A549 (cell line): ENCODE results near the gene TACR3. TPM values are rescaled to one million over a fixed set of nuclear protein-coding genes. Genes with fewer than 3 reads are reported as not detected.
"Not testable (repeated sequence)": the region's sequence is repeated elsewhere in the genome, so short reads cannot be mapped to it uniquely, and the experiment has no call there.

Source experiments
- ATAC-seq, 2 experiments: fragments of 200-7000 bp in 1 of 2; fragments of >200 bp in 1 of 2; cut with Nextera tagmentation in 1 of 2; cut with Tn5 transposase in 1 of 2; 3 replicates each; pipeline versions ENCODE4 v1.8.0 to v1.9.1; 2018 to 2020; ENCODE audit warnings: mild to moderate bottlenecking in 1 of 2, moderate library complexity in 1 of 2
- CTCF ChIA-PET: fragments of 300-600 bp; sonication (Branson Sonifier 250); formaldehyde crosslinking; extraction: SDS; loops from one replicate; lab custom pipeline; 2021; ENCODE audit warnings: antibody characterized with exemption, inconsistent platforms; lab: Yijun Ruan, JAX
- POLR2A ChIA-PET: fragments of 350-600 bp; formaldehyde crosslinking; extraction: SDS; loops from one replicate; lab custom pipeline; 2021; ENCODE audit warnings: antibody characterized with exemption, inconsistent platforms; lab: Yijun Ruan, JAX
- DNase-seq, 2 experiments: peaks; one replicate each; pipeline versions ENCODE4 v3.0.0 to v3.0.0-alpha.2; 2011 to 2016; ENCODE audit warnings: low read depth in 1 of 2, low spot score in 1 of 2
- FAIRE-seq: peaks from 2 replicates; lab custom pipeline; 2011; peaks lifted over from hg19 to GRCh38; lab: Jason Lieb, UNC
- H3K27ac ChIP-seq, 2 experiments: fragments of >200 bp; sonication (Bioruptor Twin); formaldehyde crosslinking; 3 replicates each; pipeline ENCODE4 v1.5.1; 2016 to 2017
- H3K4me1 ChIP-seq: fragments of >200 bp; sonication (Bioruptor Twin); formaldehyde crosslinking; 3 replicates; pipeline ENCODE4 v1.6.1; 2016
- H3K4me2 ChIP-seq: fragments of >200 bp; sonication (Bioruptor Twin); formaldehyde crosslinking; 3 replicates; pipeline ENCODE4 v1.6.1; 2016
- H3K4me3 ChIP-seq: fragments of >200 bp; sonication (Bioruptor Twin); formaldehyde crosslinking; 3 replicates; pipeline ENCODE4 v1.5.1; 2016
- H3K9me3 ChIP-seq: fragments of >200 bp; sonication (Bioruptor Twin); formaldehyde crosslinking; 3 replicates; pipeline ENCODE4 v1.6.1; 2016
- BCL3 ChIP-seq: fragments of >200 bp; sonication (Bioruptor Twin); formaldehyde crosslinking; IDR thresholded peaks from 3 replicates; pipeline ENCODE4 v1.6.1; 2016
- EHF ChIP-seq: fragments of 250-450 bp; sonication (Bioruptor Pico); IDR thresholded peaks from 2 replicates; pipeline ENCODE4 v1.5.0; 2020; ENCODE audit warnings: mild to moderate bottlenecking
- EHMT2 ChIP-seq: fragments of 200-600 bp; sonication (generic); IDR thresholded peaks from 2 replicates; pipeline ENCODE4 v1.6.1; 2016; ENCODE audit warnings: antibody characterized with exemption, low read depth, mild to moderate bottlenecking, moderate library complexity
- ELK1 ChIP-seq: fragments of 150-350 bp; IDR thresholded peaks from 2 replicates; pipeline ENCODE4 v1.6.1; 2014; ENCODE audit warnings: low read depth, mild to moderate bottlenecking, low read length
- ESRRA ChIP-seq: fragments of 150-350 bp; IDR thresholded peaks from 2 replicates; pipeline ENCODE4 v1.6.1; 2014; ENCODE audit warnings: mild to moderate bottlenecking, low read length, borderline replicate concordance
- FOSB ChIP-seq: fragments of 250-450 bp; sonication (Bioruptor Pico); IDR thresholded peaks from 2 replicates; pipeline ENCODE4 v1.5.0; 2020; ENCODE audit warnings: mild to moderate bottlenecking, moderate library complexity
- FOXS1 ChIP-seq: fragments of 250-450 bp; sonication (Bioruptor Pico); IDR thresholded peaks from 2 replicates; pipeline ENCODE4 v1.5.0; 2020; ENCODE audit warnings: mild to moderate bottlenecking, moderate library complexity
- GATA3 ChIP-seq: IDR thresholded peaks from 2 replicates; pipeline ENCODE4 v1.6.1; 2012; ENCODE audit warnings: borderline replicate concordance
- HDAC2 ChIP-seq: fragments of 200-600 bp; sonication (generic); IDR thresholded peaks from 2 replicates; pipeline ENCODE4 v1.6.1; 2016
- HEYL ChIP-seq: fragments of 250-450 bp; sonication (Bioruptor Pico); IDR thresholded peaks from 2 replicates; pipeline ENCODE4 v1.8.0; 2021; ENCODE audit warnings: mild to moderate bottlenecking, moderate library complexity
- HOXA7 ChIP-seq: fragments of 250-450 bp; sonication (Bioruptor Pico); IDR thresholded peaks from 2 replicates; pipeline ENCODE4 v1.5.0; 2020; ENCODE audit warnings: mild to moderate bottlenecking, moderate library complexity
- HOXB13 ChIP-seq: fragments of 250-450 bp; sonication (Bioruptor Pico); IDR thresholded peaks from 2 replicates; pipeline ENCODE4 v1.5.0; 2020; ENCODE audit warnings: low read depth, mild to moderate bottlenecking, moderate library complexity
- HOXB5 ChIP-seq: fragments of 250-450 bp; sonication (Bioruptor Pico); IDR thresholded peaks from 2 replicates; pipeline ENCODE4 v1.5.0; 2020; ENCODE audit warnings: mild to moderate bottlenecking, moderate library complexity
- JUN ChIP-seq, 2 experiments: fragments of >200 bp; sonication (Bioruptor Twin); formaldehyde crosslinking; IDR thresholded peaks; 2 replicates in 1 of 2; 3 replicates in 1 of 2; pipeline ENCODE4 v1.6.1; 2016 to 2017
- JUNB ChIP-seq: fragments of >200 bp; sonication (Bioruptor Twin); formaldehyde crosslinking; IDR thresholded peaks from 2 replicates; pipeline ENCODE4 v1.6.1; 2016
- KDM5A ChIP-seq: fragments of 200-600 bp; sonication (generic); IDR thresholded peaks from 2 replicates; pipeline ENCODE4 v1.6.1; 2016; ENCODE audit warnings: antibody characterized with exemption, mild to moderate bottlenecking
- MAZ ChIP-seq: fragments of 150-350 bp; IDR thresholded peaks from 2 replicates; pipeline ENCODE4 v1.6.1; 2014; ENCODE audit warnings: antibody characterized with exemption, low read depth, low read length, borderline replicate concordance
- POLR2A ChIP-seq: IDR thresholded peaks from 2 replicates; pipeline ENCODE4 v1.6.1; 2012; ENCODE audit warnings: mild to moderate bottlenecking, low read length
- POLR2AphosphoS2 ChIP-seq: conservative IDR thresholded peaks from 2 replicates; pipeline ENCODE4 v1.6.1; 2012; ENCODE audit warnings: low read length, improper control_type of control experiment, inconsistent platforms
- RCOR1 ChIP-seq: fragments of 150-350 bp; IDR thresholded peaks from 2 replicates; pipeline ENCODE4 v1.6.1; 2014; ENCODE audit warnings: antibody characterized with exemption, low read length, low read depth
- TP53 ChIP-seq: fragments of 250-450 bp; sonication (Bioruptor Pico); IDR thresholded peaks from 2 replicates; pipeline ENCODE4 v1.5.0; 2021; ENCODE audit warnings: mild to moderate bottlenecking, moderate library complexity
- ZFP36 ChIP-seq: fragments of 450-650 bp; IDR thresholded peaks from 2 replicates; pipeline ENCODE4 v1.6.1; 2014; ENCODE audit warnings: borderline replicate concordance; ENCODE audit not compliant: partially characterized antibody
- ZNF302 ChIP-seq: fragments of 250-450 bp; sonication (Bioruptor Pico); IDR thresholded peaks from 2 replicates; pipeline ENCODE4 v1.9.0; 2021; ENCODE audit warnings: inconsistent platforms, mild to moderate bottlenecking, moderate library complexity
- WGBS: methylation state at CpG from one replicate; pipeline ENCODE4 v1.1.6; 2017; ENCODE audit errors: missing lambda C conversion rate; 5-methylcytosine and 5-hydroxymethylcytosine counted together
- polyA plus RNA-seq, 4 experiments: library from polyadenylated mRNA; depleted of rRNA in 3 of 4; stranded (reverse); fragments of >200 nt; fragmentation: RNase III in 1 of 4; extraction: RNeasy Plus Mini Kit Qiagen cat#74134 plus additional on column Dnase treatment in 1 of 4; gene quantifications; 2 replicates in 3 of 4; 3 replicates in 1 of 4; pipeline ENCODE4 v1.2.3, GENCODE V29; 2011 to 2017

TACR3 gene
- polyA plus RNA-seq, 2 of the 4 experiments (the other 2 are of a cell fraction) = not detected

- POLR2A ChIA-PET = no interaction called here
- ATAC-seq = no peak
- H3K9me3 ChIP-seq = no peaks in the 10 kb centered on the region
- CTCF ChIA-PET = no interaction called here
- no peak overlapping the region for H3K4me3 ChIP-seq
- no peak overlapping the region for H3K4me2 ChIP-seq
- no peak for DNase-seq
- TF ChIP-seq HDAC2 (no peak), BCL3 (no peak), HOXB13 (CRISPR knock-in tag) (no peak), GATA3 (no peak), FOSB (CRISPR knock-in tag) (no peak), FOXS1 (no peak), TP53 (CRISPR knock-in tag) (no peak), HOXA7 (no peak), HOXB5 (CRISPR knock-in tag) (no peak), ESRRA (no peak), KDM5A (no peak), ZNF302 (CRISPR knock-in tag) (no peak), ZFP36 (no peak)
- FAIRE-seq = no peak
- no peaks in the 10 kb centered on the region for H3K4me1 ChIP-seq
- WGBS = 56% methylated on average over 8 of the region's 8 CpGs
- no peak overlapping the region for H3K27ac ChIP-seq
Observed at GRCh38 chr4:103720661-103721060, 876 bp upstream of the TACR3 start.

GRCh38 chr4:103719105-103719829 lies 518 bp downstream of the TACR3 start:
- ATAC-seq = peak; percentile 34 to 46; a peak in 2 of 6 replicates

GRCh38 chr4:103692615-103693014 lies 27.2 kb downstream of the TACR3 start:
- POLR2A ChIA-PET = no interaction called here
- no peak overlapping the region for H3K4me2 ChIP-seq
- DNase-seq (no peak), ATAC-seq (no peak), FAIRE-seq (no peak)
- no peaks in the 10 kb centered on the region for H3K9me3 ChIP-seq
- CTCF ChIA-PET = no interaction called here
- H3K4me3 ChIP-seq = no peak overlapping the region
- no peak overlapping the region for H3K27ac ChIP-seq
- no peaks in the 10 kb centered on the region for H3K4me1 ChIP-seq
- TF ChIP-seq HEYL (CRISPR knock-in tag) = no peak
- no peak for TF ChIP-seq FOSB (CRISPR knock-in tag)
- no peak for TF ChIP-seq FOXS1
- TF ChIP-seq RCOR1 = no peak
- TF ChIP-seq POLR2AphosphoS2 = no peak
- TF ChIP-seq HDAC2 = no peak
- no peak for TF ChIP-seq EHMT2
- no peak for TF ChIP-seq JUN (IDR thresholded peaks at IDR 0.05)
- no peak for TF ChIP-seq ZFP36

More at GRCh38 chr4:103719105-103719829, 518 bp downstream of the TACR3 start:
- no peak for TF ChIP-seq MAZ
- TF ChIP-seq ZNF302 (CRISPR knock-in tag) = no peak
- no peak for TF ChIP-seq EHF (CRISPR knock-in tag)
- Histone ChIP-seq H3K4me2 (peak overlapping the region; percentile 50), H3K9me3 (no peaks in the 10 kb centered on the region), H3K4me1 (no peaks in the 10 kb centered on the region), H3K27ac (no peak overlapping the region), H3K4me3 (no peak overlapping the region)
- POLR2A ChIA-PET = no interaction called here
- peak in 1 of 2 experiments; percentile 11 for DNase-seq
- 59% methylated on average over 28 of the region's 39 CpGs for WGBS
- no peak for FAIRE-seq
- CTCF ChIA-PET = no interaction called here

- POLR2A ChIA-PET = no interaction called here
- no peak for TF ChIP-seq MAZ
- TF ChIP-seq RCOR1 = no peak
- TF ChIP-seq JUNB = no peak
- no peak for TF ChIP-seq POLR2A
- TF ChIP-seq ELK1 = no peak
- 0% methylated on average over 2 of the region's 2 CpGs for WGBS
- Histone ChIP-seq H3K9me3 (no peaks in the 10 kb centered on the region), H3K4me2 (no peak overlapping the region), H3K27ac (no peak overlapping the region), H3K4me3 (no peak overlapping the region), H3K4me1 (no peaks in the 10 kb centered on the region)
- FAIRE-seq (no peak), ATAC-seq (no peak), DNase-seq (no peak)
- CTCF ChIA-PET = interaction anchor here (0.6 kb wide), 1 partner anchor 22 kb away, joined by 3 read pairs; no protein-coding TSS in a partner anchor
Observed at GRCh38 chr4:103673983-103674382, 45.8 kb downstream of the TACR3 start.

- H3K4me1 ChIP-seq, POLR2A ChIA-PET, DNase-seq, H3K27ac ChIP-seq, H3K9me3 ChIP-seq, CTCF ChIA-PET, ATAC-seq, H3K4me2 ChIP-seq, H3K4me3 ChIP-seq, FAIRE-seq: not testable (repeated sequence)
Observed at GRCh38 chr4:103666764-103667163, 53.0 kb downstream of the TACR3 start.
